ENCODE data around the gene DSCAML1.

The DSCAML1 gene

GRCh38 chr11:117480221-117480620 is 316.8 kb downstream of the DSCAML1 start:
- no peak for DNase-seq

DNA sequence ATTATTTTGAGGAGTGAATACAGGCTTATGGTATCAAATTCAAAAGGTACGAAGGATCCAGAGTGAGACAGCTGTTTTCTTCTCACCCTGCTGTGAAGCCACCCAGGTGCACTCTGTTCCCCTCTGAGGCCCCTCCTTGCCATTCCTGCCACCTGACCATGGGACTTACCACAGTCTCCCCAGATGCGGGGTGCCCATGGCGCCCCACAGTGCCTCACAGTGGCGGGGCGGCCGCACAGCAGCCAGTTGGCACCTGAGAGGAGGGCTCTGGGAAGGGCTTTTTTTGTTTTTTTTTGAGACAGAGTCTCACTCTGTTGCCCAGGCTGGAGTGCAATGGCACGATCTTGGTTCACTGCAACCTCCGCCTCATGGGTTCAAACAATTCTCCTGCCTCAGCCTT is 317.6 kb downstream of the DSCAML1 start:
- no peak for DNase-seq

- no peak for DNase-seq
These were observed 318.1 kb downstream of the DSCAML1 start for GRCh38 chr11:117478926-117479325.

GRCh38 chr11:117478126-117478860 is 318.7 kb downstream of the DSCAML1 start:
- no peak for DNase-seq

DNA sequence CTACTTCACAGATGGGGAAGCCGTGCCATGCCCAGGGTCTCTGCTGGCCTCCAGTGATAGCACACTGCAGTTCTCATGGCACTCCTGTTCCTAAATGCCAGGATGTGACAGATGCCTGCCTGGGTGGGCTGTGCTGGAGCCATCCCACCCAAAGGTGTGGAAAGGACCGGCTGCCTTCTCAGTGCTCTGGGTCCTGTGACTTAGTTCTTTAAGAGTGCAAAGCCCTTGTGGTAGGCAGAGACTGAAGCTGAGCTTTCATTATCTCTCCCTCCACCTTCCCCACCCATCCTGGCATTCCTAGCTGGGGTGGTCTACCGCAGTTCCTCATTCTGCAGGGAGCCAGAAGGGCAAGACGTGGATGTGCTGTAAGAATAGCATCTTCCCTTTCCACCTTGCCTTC is 319.3 kb downstream of the DSCAML1 start:
- no peak for DNase-seq

- DNase-seq = no peak
These were observed 320.4 kb downstream of the DSCAML1 start for GRCh38 chr11:117476531-117477142.

GRCh38 chr11:117475716-117476530 is 321.1 kb downstream of the DSCAML1 start:
- peak; percentile 90 for DNase-seq

- DNase-seq = no peak
These were observed 323.4 kb downstream of the DSCAML1 start for GRCh38 chr11:117473481-117474091.

DNA sequence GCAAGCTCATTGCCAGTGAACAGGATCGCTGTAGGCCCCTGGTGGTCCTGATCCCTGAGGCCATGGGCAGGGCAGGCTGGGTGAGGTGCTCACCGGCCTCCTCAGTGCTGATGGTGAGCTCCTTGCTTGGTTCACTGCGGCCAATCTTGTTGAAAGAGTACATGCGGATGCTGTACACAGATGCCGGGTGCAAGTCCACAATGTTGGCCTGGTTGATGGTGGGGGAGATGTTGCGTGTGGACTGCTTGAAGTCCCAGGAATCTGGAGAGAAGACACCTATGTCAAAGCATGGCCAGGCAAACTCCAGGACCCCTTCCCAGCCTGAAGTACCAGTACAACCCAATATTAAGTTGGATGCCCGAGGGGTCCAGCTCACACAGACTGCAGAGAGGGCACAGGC is 325.2 kb downstream of the DSCAML1 start:
- no peak for DNase-seq

GRCh38 chr11:117470576-117470975 is 326.4 kb downstream of the DSCAML1 start:
- DNase-seq = no peak

DNA sequence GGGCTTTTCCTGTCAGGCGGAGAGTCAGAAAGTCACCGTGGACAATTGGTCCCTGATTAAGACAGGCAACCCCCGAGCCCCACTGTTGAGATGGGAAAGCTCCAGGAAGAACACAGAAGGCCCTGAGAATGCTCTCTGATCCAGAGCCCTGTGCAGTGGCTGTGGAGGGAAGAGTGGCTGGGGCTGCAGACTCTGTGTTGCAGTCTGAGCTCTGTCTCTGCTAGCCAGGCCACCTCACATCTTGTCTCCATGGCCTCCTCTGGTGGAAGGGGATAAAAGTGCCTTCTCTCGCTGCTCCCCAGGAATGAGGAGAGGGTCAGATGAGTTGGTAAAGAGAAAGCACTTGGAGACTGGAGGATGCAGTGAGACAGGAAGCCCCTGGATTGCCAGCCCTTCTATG is 328.1 kb downstream of the DSCAML1 start:
- DNase-seq = no peak

DNA sequence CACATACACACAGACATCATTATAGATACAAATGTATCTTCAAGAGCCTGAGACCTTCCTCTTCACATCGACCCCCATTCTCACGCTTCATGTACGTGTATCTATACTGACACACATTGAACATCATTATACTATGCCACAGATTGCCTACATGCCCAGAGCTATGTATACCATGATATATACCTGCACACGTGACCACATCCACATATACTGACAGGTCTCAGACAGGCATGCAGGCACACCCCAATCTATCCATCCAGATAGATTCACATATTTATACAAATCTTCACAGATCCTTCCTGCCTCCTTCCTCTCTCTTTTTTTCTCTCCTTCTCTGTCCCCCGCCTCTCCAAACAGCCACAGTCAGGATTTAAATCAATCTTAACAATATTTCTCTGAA is 329.2 kb downstream of the DSCAML1 start:
- DNase-seq = no peak

DNA sequence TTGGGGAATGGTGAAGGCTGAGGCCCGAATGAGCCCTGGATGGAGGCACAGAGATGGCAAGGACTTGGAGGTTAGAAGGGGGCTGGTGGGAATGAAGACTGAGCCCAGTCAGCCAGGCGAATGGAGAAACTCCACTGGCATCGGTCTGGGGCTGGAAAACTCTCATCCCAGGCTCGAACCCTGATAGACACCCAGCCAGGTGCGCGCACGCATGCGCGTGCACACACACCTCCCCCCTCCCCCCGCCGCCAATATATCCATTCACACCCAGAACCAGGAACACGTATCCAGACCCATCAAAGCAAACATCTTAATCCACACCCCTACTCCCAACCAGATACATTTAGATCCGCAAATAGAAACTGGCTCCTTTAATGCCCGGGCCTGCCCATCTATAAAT is 330.1 kb downstream of the DSCAML1 start:
- DNase-seq = no peak

DNA sequence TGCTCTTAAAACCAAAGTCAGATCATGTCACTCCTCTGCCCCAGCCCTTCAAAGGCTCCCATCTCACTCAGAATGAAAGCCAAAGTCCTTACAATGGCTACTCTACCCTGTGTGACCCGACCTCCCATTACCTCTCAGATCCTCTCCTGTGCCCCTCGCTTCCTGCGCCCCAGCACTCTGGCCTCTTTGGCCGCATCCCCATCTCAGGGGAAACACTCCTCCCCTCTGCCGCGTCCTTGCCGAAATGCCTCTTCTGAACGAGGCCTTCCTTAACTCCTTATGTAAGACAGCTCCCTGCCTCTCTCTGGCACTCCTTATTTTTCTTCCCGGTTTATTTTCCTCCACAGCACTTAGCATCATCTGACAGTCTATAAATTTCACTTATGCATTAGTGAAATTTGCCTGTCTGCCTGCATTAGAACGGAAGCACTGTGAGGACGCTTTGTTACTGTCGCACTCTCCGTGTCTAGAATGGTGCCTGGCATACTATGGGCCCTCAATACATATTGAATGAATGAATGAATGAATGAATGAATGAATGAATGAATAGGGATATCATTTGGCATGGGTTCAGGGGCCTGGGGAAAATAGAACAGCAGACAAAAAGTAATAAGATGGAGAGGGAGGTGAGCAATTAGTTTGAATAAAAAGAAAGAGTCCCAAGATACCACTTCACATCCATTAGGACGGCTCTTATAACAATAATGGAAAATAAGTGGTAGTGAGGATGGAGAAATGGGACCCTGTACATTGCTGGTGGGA is 331.6 kb downstream of the DSCAML1 start:
- no peak for DNase-seq

DNA sequence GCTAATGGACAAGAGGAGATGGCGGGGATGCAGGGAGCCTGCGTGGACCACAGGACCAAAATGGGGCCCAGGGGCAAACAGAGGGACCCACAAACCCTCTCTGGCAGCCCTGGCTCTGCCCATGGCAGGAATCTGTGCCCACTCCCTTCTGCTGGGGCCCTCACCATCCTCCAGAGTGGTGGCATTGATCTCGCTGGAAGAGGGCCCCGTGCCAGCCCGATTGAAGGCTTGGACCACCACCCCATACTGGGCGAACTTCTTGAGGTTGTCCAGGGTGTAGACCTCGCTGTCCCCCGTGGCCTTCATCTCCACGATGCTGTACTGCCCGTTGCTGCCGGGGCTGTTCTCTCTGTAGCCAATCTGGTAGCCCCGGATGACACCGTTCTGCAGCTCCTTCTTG is 332.2 kb downstream of the DSCAML1 start:
- DNase-seq = no peak

- no peak for DNase-seq
These were observed 334.2 kb downstream of the DSCAML1 start for GRCh38 chr11:117462864-117463247.

- no peak for DNase-seq
These were observed 334.7 kb downstream of the DSCAML1 start for GRCh38 chr11:117462183-117462863.

- no peak for DNase-seq
These were observed 335.4 kb downstream of the DSCAML1 start for GRCh38 chr11:117461396-117462182.

DNA sequence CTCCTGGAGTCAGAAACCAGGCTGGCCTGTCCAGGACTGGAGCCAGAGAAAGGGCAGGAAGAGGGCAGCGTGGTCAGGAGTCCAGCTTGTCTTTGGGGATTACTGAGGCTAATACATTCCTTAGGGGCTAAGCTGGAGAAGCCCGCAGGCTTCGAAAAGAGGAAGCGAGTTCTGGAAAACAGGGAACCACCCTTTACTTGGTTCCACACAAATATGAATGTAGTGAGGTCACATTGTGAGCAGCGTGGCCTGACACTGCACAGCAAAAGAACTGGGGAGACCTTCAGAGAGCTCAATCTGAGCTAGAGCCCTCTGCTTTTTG is 337.1 kb downstream of the DSCAML1 start:
- no peak for DNase-seq

- no peak for DNase-seq
These were observed 337.7 kb downstream of the DSCAML1 start for GRCh38 chr11:117459123-117459978.

Measured in eye (tissue), 1 donor.